ENCODE data around the gene AGPAT4. TPM values are rescaled to one million over a fixed set of nuclear protein-coding genes. Genes with fewer than 3 reads are reported as not detected.

Gene AGPAT4
- total and polyA plus RNA-seq, 2 donors (not counting 3 experiments of a cell fraction or from before 2014, with no cell fraction given), result 10.2 to 15.2 TPM

DNA sequence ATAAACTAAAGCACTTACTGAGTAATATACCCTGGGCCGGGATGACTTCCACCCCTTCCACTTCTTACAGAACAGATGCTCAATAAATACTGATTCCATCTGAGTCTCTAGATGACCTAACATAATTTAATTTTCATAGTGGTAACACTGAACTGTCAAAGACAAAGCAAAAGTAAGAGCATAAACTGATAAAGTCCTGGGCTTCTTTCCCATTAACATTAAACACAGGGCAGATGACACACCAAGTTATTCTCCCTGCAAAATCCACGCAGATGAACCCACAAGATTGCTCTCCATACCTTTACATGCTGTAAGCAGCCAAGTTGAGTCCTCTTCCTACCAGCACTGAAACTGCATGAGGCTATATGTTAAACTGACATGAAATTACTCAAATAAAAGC, 27.1 kb downstream of the AGPAT4 start:
- H3K27ac ChIP-seq (ENCODE audit: insufficient read depth, low read depth, low read length), result no peak overlapping the region
- no peaks in the 10 kb centered on the region for H3K9me1 ChIP-seq (replicated peaks; ENCODE audit: control insufficient read depth, extremely low read depth, insufficient read depth, low read length)
- DNase-seq (ENCODE audit: low read depth, low spot score), result no peak
- dilution Hi-C loops (cut with MboI; ENCODE audit: extremely low pct_ligation_motif_present, low sequenced_read_pairs), result no loop called here
- no peak for TF ChIP-seq MYC (IDR thresholded peaks at IDR 0.05; ENCODE audit: low read depth, low read length)
- TF ChIP-seq POLR2A (IDR thresholded peaks at IDR 0.05; ENCODE audit: low read depth, low read length), result no peak
- TF ChIP-seq FOS (IDR thresholded peaks at IDR 0.05; ENCODE audit: borderline replicate concordance, insufficient read depth, low read length), result no peak
- no peak for TF ChIP-seq POLR2AphosphoS5 (IDR thresholded peaks at IDR 0.05; ENCODE audit: insufficient read depth, low read depth, low read length)
- TF ChIP-seq, protein P1, sequence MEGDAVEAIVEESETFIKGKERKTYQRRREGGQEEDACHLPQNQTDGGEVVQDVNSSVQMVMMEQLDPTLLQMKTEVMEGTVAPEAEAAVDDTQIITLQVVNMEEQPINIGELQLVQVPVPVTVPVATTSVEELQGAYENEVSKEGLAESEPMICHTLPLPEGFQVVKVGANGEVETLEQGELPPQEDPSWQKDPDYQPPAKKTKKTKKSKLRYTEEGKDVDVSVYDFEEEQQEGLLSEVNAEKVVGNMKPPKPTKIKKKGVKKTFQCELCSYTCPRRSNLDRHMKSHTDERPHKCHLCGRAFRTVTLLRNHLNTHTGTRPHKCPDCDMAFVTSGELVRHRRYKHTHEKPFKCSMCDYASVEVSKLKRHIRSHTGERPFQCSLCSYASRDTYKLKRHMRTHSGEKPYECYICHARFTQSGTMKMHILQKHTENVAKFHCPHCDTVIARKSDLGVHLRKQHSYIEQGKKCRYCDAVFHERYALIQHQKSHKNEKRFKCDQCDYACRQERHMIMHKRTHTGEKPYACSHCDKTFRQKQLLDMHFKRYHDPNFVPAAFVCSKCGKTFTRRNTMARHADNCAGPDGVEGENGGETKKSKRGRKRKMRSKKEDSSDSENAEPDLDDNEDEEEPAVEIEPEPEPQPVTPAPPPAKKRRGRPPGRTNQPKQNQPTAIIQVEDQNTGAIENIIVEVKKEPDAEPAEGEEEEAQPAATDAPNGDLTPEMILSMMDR (IDR thresholded peaks at IDR 0.05; ENCODE audit: extremely low read depth in 1 of 2, insufficient read depth in 1 of 2, low read depth in 1 of 2, low read length in 2 of 2), result no peak
- no peak for TF ChIP-seq MAX (IDR thresholded peaks at IDR 0.05; ENCODE audit: insufficient read depth, insufficient read length)
- TF ChIP-seq EZH2 (IDR thresholded peaks at IDR 0.05; ENCODE audit: borderline replicate concordance, low read depth, low read length, severe bottlenecking), result no peak
- TF ChIP-seq JUN (IDR thresholded peaks at IDR 0.05; ENCODE audit: borderline replicate concordance, insufficient read depth, insufficient read length, low read depth), result no peak
- no peak for TF ChIP-seq GATA2 (IDR thresholded peaks at IDR 0.05; ENCODE audit: insufficient read depth, insufficient read length, low read depth, low read length)
- no peak overlapping the region for H3K4me3 ChIP-seq (replicated peaks in 1 of 3; ENCODE audit: insufficient read depth in 1 of 3, low read depth in 1 of 3, low read length in 3 of 3)
- intact Hi-C loops (cut with micrococcal nuclease), result no loop called here
- H3K9me3 ChIP-seq (replicated peaks; ENCODE audit: control insufficient read depth, insufficient read depth, low read length), result no peaks in the 10 kb centered on the region
- FAIRE-seq, result no peak
- H2AFZ ChIP-seq (ENCODE audit: low read depth, low read length), result no peak overlapping the region
- no peaks in the 10 kb centered on the region for H3K36me3 ChIP-seq (ENCODE audit: control insufficient read depth in 2 of 2, extremely low read depth in 1 of 2, insufficient read depth in 2 of 2, low read length in 2 of 2)
- H3K27me3 ChIP-seq (ENCODE audit: control insufficient read depth in 2 of 2, insufficient read depth in 2 of 2, low read length in 2 of 2), result no peaks in the 10 kb centered on the region
- H3K79me2 ChIP-seq (ENCODE audit: control insufficient read depth, insufficient read depth, low read length), result peaks cover 2% of the 10 kb centered on the region
- H3K9ac ChIP-seq (replicated peaks; ENCODE audit: extremely low read depth, insufficient read depth, low read length), result no peak overlapping the region
- CTCF ChIA-PET, result interaction anchor here (0.8 kb wide), 1 partner anchor 13 kb away, joined by 3 read pairs; no protein-coding TSS in a partner anchor
- no peak overlapping the region for H3K4me2 ChIP-seq (ENCODE audit: insufficient read depth, low read length)
- no TSS peak for BruUV-seq (replicated peaks)
- no peaks in the 10 kb centered on the region for H3K4me1 ChIP-seq (ENCODE audit: control insufficient read depth, extremely low read depth, insufficient read depth, low read length)
- H4K20me1 ChIP-seq (replicated peaks; ENCODE audit: control insufficient read depth, extremely low read depth, insufficient read depth, low read length), result no peaks in the 10 kb centered on the region
- POLR2A ChIA-PET, result no interaction called here
